Stomach (tissue), 9 donors: Measurements from ENCODE around the gene HS6ST1. TPM values are rescaled to one million over a fixed set of nuclear protein-coding genes. Genes with fewer than 3 reads are reported as not detected.
A peak's percentile ranks its signal among the peaks of the same experiment; 100 is the strongest.

ENCODE experiments used
- DNase-seq, 2 donors: peaks; one replicate each; pipeline versions ENCODE4 v3.0.0 to v3.0.0-alpha.2; 2013 to 2019
- H3K27ac ChIP-seq, 5 donors: fragments of 200-600 bp in 4 of 5; sonication (generic) in 4 of 5; one replicate each; pipeline ENCODE4 v1.5.1; 2013 to 2019; ENCODE audit warnings: mild to moderate bottlenecking in 1 of 5, moderate library complexity in 1 of 5
- H3K27me3 ChIP-seq, 3 donors: fragments of 200-600 bp; sonication (generic); one replicate each; pipeline ENCODE4 v1.5.1; 2017 to 2019; ENCODE audit warnings: mixed run types in 1 of 3
- H3K36me3 ChIP-seq, 4 donors: fragments of 200-600 bp; sonication (generic); 1 replicate in 3 of 4; 2 replicates in 1 of 4; pipeline ENCODE4 v1.5.1; 2016 to 2019
- H3K4me1 ChIP-seq, 4 donors: fragments of 200-600 bp; sonication (generic); one replicate each; pipeline ENCODE4 v1.5.1; 2016 to 2019
- H3K4me3 ChIP-seq, 4 donors: fragments of 200-600 bp; sonication (generic) in 3 of 4; one replicate each; pipeline ENCODE4 v1.5.1; 2016 to 2019; ENCODE audit warnings: mild to moderate bottlenecking in 1 of 4
- H3K9me3 ChIP-seq, 4 donors: fragments of 200-600 bp; sonication (generic); one replicate each; pipeline ENCODE4 v1.5.1; 2016 to 2019
- CTCF ChIP-seq, 7 experiments: fragments of 450-650 bp in 4 of 7; fragments of 200-600 bp in 3 of 7; sonication (generic) in 3 of 7; IDR thresholded peaks; one replicate each; pipeline ENCODE4 v1.5.1; 2016 to 2019; ENCODE audit warnings: antibody characterized with exemption in 7 of 7, control low read depth in 2 of 7, mild to moderate bottlenecking in 1 of 7
- EP300 ChIP-seq: sonication (generic); formaldehyde crosslinking; IDR thresholded peaks from one replicate; pipeline ENCODE4 v1.6.1; 2017; ENCODE audit warnings: antibody characterized with exemption
- POLR2A ChIP-seq, 4 donors: fragments of 450-650 bp; IDR thresholded peaks; one replicate each; pipeline ENCODE4 v1.6.1; 2016; ENCODE audit warnings: antibody characterized with exemption in 4 of 4, control low read depth in 2 of 4, mild to moderate bottlenecking in 1 of 4, moderate library complexity in 1 of 4
- POLR2AphosphoS5 ChIP-seq, 3 donors: sonication (generic); formaldehyde crosslinking; IDR thresholded peaks; one replicate each; pipeline ENCODE4 v1.6.1; 2016; ENCODE audit warnings: antibody characterized with exemption in 3 of 3
- WGBS, 5 donors: extraction: QIAGEN DNeasy Blood & Tissue Kit in 3 of 5; methylation state at CpG; one replicate each; pipeline versions ENCODE4 v1.1.5 to v1.1.7; 2013 to 2018; 5-methylcytosine and 5-hydroxymethylcytosine counted together
- intact Hi-C: fragments of 100-400 bp; cut with DNase I; formaldehyde crosslinking; loops from one replicate; pipeline ENCODE4 v1.15.1; 2023; ENCODE audit warnings: low total_unique reads
- polyA plus RNA-seq, 3 donors: library from polyadenylated mRNA; stranded (reverse); fragments of 200-250 nt; gene quantifications; one replicate each; pipeline ENCODE4 v1.2.3, GENCODE V29; 2013
- total RNA-seq, 5 donors: library from RNA; depleted of rRNA; stranded (reverse); fragments of >200 nt; gene quantifications; one replicate each; pipeline versions ENCODE4 v1.1.0 to v1.2.3, GENCODE V29; 2014 to 2016
- donor health status: healthy with polysubstance abuse.
- donor health status: Bipolar disorder and iron deficiency.
- donor health status: healthy.

HS6ST1 gene
- total and polyA plus RNA-seq, 8 donors = 2.9 to 178 (median 12.8) TPM

GRCh38 chr2:128324897-128325410 is 6.3 kb upstream of the HS6ST1 start:
- TF ChIP-seq CTCF (IDR thresholded peaks at IDR 0.05) (no peak), EP300 (no peak), POLR2A (IDR thresholded peaks at IDR 0.05) (no peak), POLR2AphosphoS5 (IDR thresholded peaks at IDR 0.05) (no peak)
- no peak overlapping the region for H3K4me3 ChIP-seq
- no peaks in the 10 kb centered on the region for H3K9me3 ChIP-seq
- H3K27ac ChIP-seq = peak overlapping the region in 1 of 5 donors; percentile 68
- whole genome bisulfite sequencing, 5 donors = 93 to 98% (median 96%) methylated on average over 13 of the region's 13 CpGs
- peaks cover 0 to 32% (median 19%) of the 10 kb centered on the region in 4 donors for H3K4me1 ChIP-seq
- H3K27me3 ChIP-seq = no peaks in the 10 kb centered on the region
- intact Hi-C loops = no loop called here
- DNase-seq = no peak
- no peaks in the 10 kb centered on the region for H3K36me3 ChIP-seq

- 89 to 96% (median 91%) methylated on average over 4 to 11 of the region's 11 CpGs for WGBS, 5 donors
- H3K4me1 ChIP-seq = peaks cover 3 to 37% (median 26%) of the 10 kb centered on the region in 4 donors
- H3K4me3 ChIP-seq = no peak overlapping the region
- H3K9me3 ChIP-seq = no peaks in the 10 kb centered on the region
- H3K36me3 ChIP-seq = no peaks in the 10 kb centered on the region
- no peak overlapping the region for H3K27ac ChIP-seq
- TF ChIP-seq EP300 (no peak), CTCF (IDR thresholded peaks at IDR 0.05) (no peak), POLR2A (IDR thresholded peaks at IDR 0.05) (no peak), POLR2AphosphoS5 (IDR thresholded peaks at IDR 0.05) (no peak)
- intact Hi-C loops = no loop called here
- peaks cover 0 to 4% (median 0%) of the 10 kb centered on the region in 3 donors for H3K27me3 ChIP-seq
- peak; percentile 16 to 24 for DNase-seq
Observed at GRCh38 chr2:128324008-128324896, 5.6 kb upstream of the HS6ST1 start.

GRCh38 chr2:128323555-128323931 is 4.9 kb upstream of the HS6ST1 start:
- Histone ChIP-seq H3K36me3 (no peaks in the 10 kb centered on the region), H3K27ac (peak overlapping the region in 2 of 5 donors; percentile 84 to 88), H3K4me1 (peaks cover 5 to 41% (median 29%) of the 10 kb centered on the region in 4 donors), H3K9me3 (no peaks in the 10 kb centered on the region), H3K27me3 (peaks cover 0 to 4% (median 0%) of the 10 kb centered on the region in 3 donors), H3K4me3 (no peak overlapping the region)
- intact Hi-C loops = no loop called here
- no peak for DNase-seq
- no peak for TF ChIP-seq EP300
- no peak for TF ChIP-seq POLR2AphosphoS5 (IDR thresholded peaks at IDR 0.05)
- no peak for TF ChIP-seq CTCF (IDR thresholded peaks at IDR 0.05)
- no peak for TF ChIP-seq POLR2A (IDR thresholded peaks at IDR 0.05)
- WGBS, 5 donors = 85 to 90% (median 89%) methylated on average over 7 to 8 of the region's 8 CpGs

GRCh38 chr2:128322715-128323554 is 4.3 kb upstream of the HS6ST1 start:
- intact Hi-C loops = no loop called here
- Histone ChIP-seq H3K36me3 (no peaks in the 10 kb centered on the region), H3K9me3 (no peaks in the 10 kb centered on the region), H3K27ac (peak overlapping the region; percentile 6 to 88 (median 70)), H3K27me3 (peaks cover 0 to 4% (median 0%) of the 10 kb centered on the region in 3 donors), H3K4me1 (peaks cover 5 to 41% (median 29%) of the 10 kb centered on the region in 4 donors), H3K4me3 (peak overlapping the region; percentile 54 to 67 (median 62))
- DNase-seq = peak; percentile 24 to 51
- no peak for TF ChIP-seq CTCF (IDR thresholded peaks at IDR 0.05)
- TF ChIP-seq EP300 = no peak
- no peak for TF ChIP-seq POLR2A (IDR thresholded peaks at IDR 0.05)
- TF ChIP-seq POLR2AphosphoS5 (IDR thresholded peaks at IDR 0.05) = no peak
- 70 to 78% (median 71%) methylated on average over 18 to 29 of the region's 29 CpGs for WGBS, 5 donors
